Measurements from ENCODE around the gene CYB561.

DNA sequence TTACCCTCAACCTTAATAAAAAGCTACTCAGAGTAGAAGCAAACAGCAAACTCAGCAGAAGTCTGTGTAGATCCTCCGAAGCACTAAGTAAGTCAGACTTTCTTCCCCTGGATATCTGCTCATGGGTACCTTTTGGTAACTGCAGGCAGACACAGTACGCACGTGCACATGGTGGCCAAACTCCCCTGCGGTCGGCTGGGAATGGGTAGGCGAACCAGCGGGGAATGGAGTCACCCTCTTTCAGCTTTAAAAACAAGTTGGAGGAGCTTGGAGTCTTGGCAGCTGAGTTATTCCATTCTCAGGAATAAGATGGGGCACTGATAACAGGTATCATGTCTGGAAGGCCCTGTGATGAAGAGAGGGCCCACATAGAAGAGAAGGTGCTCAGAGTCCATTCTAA is 16.3 kb downstream of the CYB561 start:
- no peak for TF ChIP-seq CBX8 (IDR thresholded peaks at IDR 0.05; ENCODE audit: borderline replicate concordance, extremely low read depth, low read depth, low read length, poor library complexity, severe bottlenecking)
- TF ChIP-seq, protein P1, sequence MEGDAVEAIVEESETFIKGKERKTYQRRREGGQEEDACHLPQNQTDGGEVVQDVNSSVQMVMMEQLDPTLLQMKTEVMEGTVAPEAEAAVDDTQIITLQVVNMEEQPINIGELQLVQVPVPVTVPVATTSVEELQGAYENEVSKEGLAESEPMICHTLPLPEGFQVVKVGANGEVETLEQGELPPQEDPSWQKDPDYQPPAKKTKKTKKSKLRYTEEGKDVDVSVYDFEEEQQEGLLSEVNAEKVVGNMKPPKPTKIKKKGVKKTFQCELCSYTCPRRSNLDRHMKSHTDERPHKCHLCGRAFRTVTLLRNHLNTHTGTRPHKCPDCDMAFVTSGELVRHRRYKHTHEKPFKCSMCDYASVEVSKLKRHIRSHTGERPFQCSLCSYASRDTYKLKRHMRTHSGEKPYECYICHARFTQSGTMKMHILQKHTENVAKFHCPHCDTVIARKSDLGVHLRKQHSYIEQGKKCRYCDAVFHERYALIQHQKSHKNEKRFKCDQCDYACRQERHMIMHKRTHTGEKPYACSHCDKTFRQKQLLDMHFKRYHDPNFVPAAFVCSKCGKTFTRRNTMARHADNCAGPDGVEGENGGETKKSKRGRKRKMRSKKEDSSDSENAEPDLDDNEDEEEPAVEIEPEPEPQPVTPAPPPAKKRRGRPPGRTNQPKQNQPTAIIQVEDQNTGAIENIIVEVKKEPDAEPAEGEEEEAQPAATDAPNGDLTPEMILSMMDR (IDR thresholded peaks at IDR 0.05 in 2 of 3, conservative IDR thresholded peaks at IDR 0.05 in 1 of 3; ENCODE audit: insufficient read depth in 2 of 3, low read depth in 1 of 3, low read length in 3 of 3): no peak
- TF ChIP-seq CTBP1 (IDR thresholded peaks at IDR 0.05; ENCODE audit: borderline replicate concordance): no peak
- TF ChIP-seq U2AF1 (optimal IDR thresholded peaks at IDR 0.05; ENCODE audit: low read depth, low read length): no peak
- TF ChIP-seq JUNB (CRISPR knock-in tag; conservative IDR thresholded peaks at IDR 0.05): no peak
- TF ChIP-seq ZNF830 (CRISPR knock-in tag; IDR thresholded peaks at IDR 0.05): no peak
- no peak for TF ChIP-seq EZH2 (IDR thresholded peaks at IDR 0.05; ENCODE audit: borderline replicate concordance, low read depth, low read length)
- no peak for TF ChIP-seq FOXK2 (conservative IDR thresholded peaks at IDR 0.05 in 1 of 2, IDR thresholded peaks at IDR 0.05 in 1 of 2; ENCODE audit: low read depth in 2 of 2)
- no peak for TF ChIP-seq JUN (IDR thresholded peaks at IDR 0.05; ENCODE audit: borderline replicate concordance, low read depth, low read length)
- no peak for TF ChIP-seq JUN (CRISPR knock-in tag; IDR thresholded peaks at IDR 0.05; ENCODE audit: borderline replicate concordance)
